Upper lobe of left lung (tissue), 4 donors: Measurements from ENCODE around the gene CCT4.

ENCODE experiments used
- POLR2A ChIP-seq, 4 donors: fragments of 450-650 bp; IDR thresholded peaks; one replicate each; pipeline ENCODE4 v1.5.1; 2016 to 2017; ENCODE audit warnings: antibody characterized with exemption in 4 of 4, mild to moderate bottlenecking in 2 of 4
- POLR2AphosphoS5 ChIP-seq, 2 donors: sonication (generic); formaldehyde crosslinking; IDR thresholded peaks; one replicate each; pipeline ENCODE4 v1.5.1; 2017; ENCODE audit warnings: antibody characterized with exemption in 2 of 2
- TF ChIP-seq, protein P1 (sequence below), 6 experiments: fragments of 450-650 bp in 4 of 6; fragments of 200-600 bp in 2 of 6; sonication (generic) in 2 of 6; IDR thresholded peaks; one replicate each; pipeline ENCODE4 v1.5.1; 2016 to 2019; ENCODE audit warnings: antibody characterized with exemption in 6 of 6

DNA sequence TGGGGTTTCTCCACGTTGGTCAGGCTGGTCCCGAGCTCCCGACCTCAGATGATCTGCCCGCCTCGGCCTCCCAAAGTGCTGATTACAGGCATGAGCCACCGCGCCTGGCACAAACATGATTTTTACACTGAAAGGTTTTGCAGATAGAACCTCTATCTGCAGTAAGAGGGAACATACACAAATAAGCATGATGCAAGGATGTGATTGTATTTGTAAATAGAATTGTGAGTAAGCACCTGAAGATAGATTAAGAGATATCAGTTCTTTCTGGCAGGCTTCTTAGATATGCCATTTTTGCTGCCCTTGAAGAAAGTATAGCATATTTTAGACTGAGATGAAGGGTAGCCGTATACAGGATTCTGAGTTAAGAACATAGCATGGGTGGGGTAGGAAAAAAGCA, 20.7 kb upstream of the CCT4 start:
- TF ChIP-seq, protein P1, sequence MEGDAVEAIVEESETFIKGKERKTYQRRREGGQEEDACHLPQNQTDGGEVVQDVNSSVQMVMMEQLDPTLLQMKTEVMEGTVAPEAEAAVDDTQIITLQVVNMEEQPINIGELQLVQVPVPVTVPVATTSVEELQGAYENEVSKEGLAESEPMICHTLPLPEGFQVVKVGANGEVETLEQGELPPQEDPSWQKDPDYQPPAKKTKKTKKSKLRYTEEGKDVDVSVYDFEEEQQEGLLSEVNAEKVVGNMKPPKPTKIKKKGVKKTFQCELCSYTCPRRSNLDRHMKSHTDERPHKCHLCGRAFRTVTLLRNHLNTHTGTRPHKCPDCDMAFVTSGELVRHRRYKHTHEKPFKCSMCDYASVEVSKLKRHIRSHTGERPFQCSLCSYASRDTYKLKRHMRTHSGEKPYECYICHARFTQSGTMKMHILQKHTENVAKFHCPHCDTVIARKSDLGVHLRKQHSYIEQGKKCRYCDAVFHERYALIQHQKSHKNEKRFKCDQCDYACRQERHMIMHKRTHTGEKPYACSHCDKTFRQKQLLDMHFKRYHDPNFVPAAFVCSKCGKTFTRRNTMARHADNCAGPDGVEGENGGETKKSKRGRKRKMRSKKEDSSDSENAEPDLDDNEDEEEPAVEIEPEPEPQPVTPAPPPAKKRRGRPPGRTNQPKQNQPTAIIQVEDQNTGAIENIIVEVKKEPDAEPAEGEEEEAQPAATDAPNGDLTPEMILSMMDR (IDR thresholded peaks at IDR 0.05) = no peak
- no peak for TF ChIP-seq POLR2A (IDR thresholded peaks at IDR 0.05)
- no peak for TF ChIP-seq POLR2AphosphoS5 (IDR thresholded peaks at IDR 0.05)
